HL-60 (cell line): ENCODE data around the gene UBE2D3.

Source experiments
- DNase-seq, 2 experiments: peaks; one replicate each; pipeline ENCODE4 v3.0.0-alpha.2; 2010 to 2020; ENCODE audit warnings: low read depth in 1 of 2, low spot score in 1 of 2
- H3K27ac ChIP-seq: fragments of 250-450 bp; sonication (Bioruptor Pico); replicated peaks from 2 replicates; pipeline ENCODE4 v1.5.1; 2020; ENCODE audit warnings: mild to moderate bottlenecking, moderate library complexity
- H3K27me3 ChIP-seq: fragments of 250-450 bp; sonication (Bioruptor Pico); 2 replicates; pipeline ENCODE4 v1.5.1; 2021; ENCODE audit warnings: mild to moderate bottlenecking, moderate library complexity; ENCODE audit not compliant: insufficient read depth, poor library complexity, severe bottlenecking
- H3K4me3 ChIP-seq: replicated peaks from 2 replicates; pipeline ENCODE4 v1.5.1; 2011; ENCODE audit warnings: mild to moderate bottlenecking, control low read depth, low read length; ENCODE audit not compliant: insufficient read depth
- GABPA ChIP-seq: IDR thresholded peaks from 2 replicates; pipeline ENCODE4 v1.6.1; 2012; ENCODE audit warnings: low read depth
- POLR2AphosphoS5 ChIP-seq: IDR thresholded peaks from 2 replicates; pipeline ENCODE4 v1.6.1; 2012; ENCODE audit warnings: low read depth
- SPI1 ChIP-seq: IDR thresholded peaks from 2 replicates; pipeline ENCODE4 v1.6.1; 2012; ENCODE audit warnings: low read depth, mild to moderate bottlenecking, borderline replicate concordance
- TF ChIP-seq, protein P1 (sequence below): IDR thresholded peaks from 2 replicates; pipeline ENCODE4 v1.6.1; 2012; ENCODE audit warnings: low read depth; ENCODE audit not compliant: insufficient replicate concordance
- TF ChIP-seq, protein P2 (sequence below): IDR thresholded peaks from one replicate; pipeline ENCODE4 v1.5.1; 2011; ENCODE audit warnings: low read length, control low read depth, inconsistent platforms; ENCODE audit not compliant: insufficient read depth

The UBE2D3 gene

DNA sequence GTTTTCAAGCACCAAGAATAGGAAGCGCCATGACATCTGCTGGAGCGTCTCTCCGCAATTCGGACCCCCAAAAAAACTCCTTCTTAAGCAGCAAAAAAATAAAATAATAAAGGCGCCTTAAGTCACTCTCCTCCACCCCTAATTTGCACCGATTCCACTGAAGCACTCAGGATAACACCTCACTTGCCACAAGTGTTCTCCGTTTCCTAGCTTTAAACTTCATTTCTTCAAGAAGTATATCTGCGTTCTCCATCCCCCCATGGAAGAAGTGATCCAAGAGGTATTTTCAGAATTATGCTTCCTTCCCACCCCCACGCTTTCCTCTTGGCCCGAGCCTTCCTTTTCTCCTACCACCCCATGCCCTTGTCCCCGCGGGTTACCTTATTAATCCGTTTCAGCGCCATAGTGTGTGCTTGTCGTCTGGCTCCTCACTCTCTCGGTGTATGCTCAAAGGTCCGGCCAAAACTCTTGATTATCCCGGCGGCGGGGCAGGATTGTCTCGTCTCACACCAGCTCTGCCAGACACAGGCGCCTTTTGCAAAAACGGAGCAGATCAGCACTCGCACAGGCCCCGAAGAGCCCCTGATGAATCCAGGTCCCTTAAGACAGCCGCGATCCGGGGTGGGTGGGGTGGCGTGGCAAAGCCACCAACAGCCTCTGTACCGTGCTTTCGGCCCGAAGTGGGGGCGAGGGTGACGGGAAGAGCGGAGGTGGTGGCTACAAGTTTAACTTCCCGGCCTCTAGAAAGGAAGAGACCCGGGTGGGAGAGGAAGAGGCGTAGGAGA, 1.1 kb downstream of the UBE2D3 start:
- peak overlapping the region; percentile 99 for H3K27ac ChIP-seq
- DNase-seq = no peak
- H3K4me3 ChIP-seq = peak overlapping the region; percentile 83
- no peaks in the 10 kb centered on the region for H3K27me3 ChIP-seq
- TF ChIP-seq, protein P1, sequence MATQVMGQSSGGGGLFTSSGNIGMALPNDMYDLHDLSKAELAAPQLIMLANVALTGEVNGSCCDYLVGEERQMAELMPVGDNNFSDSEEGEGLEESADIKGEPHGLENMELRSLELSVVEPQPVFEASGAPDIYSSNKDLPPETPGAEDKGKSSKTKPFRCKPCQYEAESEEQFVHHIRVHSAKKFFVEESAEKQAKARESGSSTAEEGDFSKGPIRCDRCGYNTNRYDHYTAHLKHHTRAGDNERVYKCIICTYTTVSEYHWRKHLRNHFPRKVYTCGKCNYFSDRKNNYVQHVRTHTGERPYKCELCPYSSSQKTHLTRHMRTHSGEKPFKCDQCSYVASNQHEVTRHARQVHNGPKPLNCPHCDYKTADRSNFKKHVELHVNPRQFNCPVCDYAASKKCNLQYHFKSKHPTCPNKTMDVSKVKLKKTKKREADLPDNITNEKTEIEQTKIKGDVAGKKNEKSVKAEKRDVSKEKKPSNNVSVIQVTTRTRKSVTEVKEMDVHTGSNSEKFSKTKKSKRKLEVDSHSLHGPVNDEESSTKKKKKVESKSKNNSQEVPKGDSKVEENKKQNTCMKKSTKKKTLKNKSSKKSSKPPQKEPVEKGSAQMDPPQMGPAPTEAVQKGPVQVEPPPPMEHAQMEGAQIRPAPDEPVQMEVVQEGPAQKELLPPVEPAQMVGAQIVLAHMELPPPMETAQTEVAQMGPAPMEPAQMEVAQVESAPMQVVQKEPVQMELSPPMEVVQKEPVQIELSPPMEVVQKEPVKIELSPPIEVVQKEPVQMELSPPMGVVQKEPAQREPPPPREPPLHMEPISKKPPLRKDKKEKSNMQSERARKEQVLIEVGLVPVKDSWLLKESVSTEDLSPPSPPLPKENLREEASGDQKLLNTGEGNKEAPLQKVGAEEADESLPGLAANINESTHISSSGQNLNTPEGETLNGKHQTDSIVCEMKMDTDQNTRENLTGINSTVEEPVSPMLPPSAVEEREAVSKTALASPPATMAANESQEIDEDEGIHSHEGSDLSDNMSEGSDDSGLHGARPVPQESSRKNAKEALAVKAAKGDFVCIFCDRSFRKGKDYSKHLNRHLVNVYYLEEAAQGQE = no peak
- TF ChIP-seq SPI1 (peak; percentile 44; the same call in 1 of the 2 replicates), POLR2AphosphoS5 (no peak), GABPA (peak; percentile 64)
- TF ChIP-seq, protein P2, sequence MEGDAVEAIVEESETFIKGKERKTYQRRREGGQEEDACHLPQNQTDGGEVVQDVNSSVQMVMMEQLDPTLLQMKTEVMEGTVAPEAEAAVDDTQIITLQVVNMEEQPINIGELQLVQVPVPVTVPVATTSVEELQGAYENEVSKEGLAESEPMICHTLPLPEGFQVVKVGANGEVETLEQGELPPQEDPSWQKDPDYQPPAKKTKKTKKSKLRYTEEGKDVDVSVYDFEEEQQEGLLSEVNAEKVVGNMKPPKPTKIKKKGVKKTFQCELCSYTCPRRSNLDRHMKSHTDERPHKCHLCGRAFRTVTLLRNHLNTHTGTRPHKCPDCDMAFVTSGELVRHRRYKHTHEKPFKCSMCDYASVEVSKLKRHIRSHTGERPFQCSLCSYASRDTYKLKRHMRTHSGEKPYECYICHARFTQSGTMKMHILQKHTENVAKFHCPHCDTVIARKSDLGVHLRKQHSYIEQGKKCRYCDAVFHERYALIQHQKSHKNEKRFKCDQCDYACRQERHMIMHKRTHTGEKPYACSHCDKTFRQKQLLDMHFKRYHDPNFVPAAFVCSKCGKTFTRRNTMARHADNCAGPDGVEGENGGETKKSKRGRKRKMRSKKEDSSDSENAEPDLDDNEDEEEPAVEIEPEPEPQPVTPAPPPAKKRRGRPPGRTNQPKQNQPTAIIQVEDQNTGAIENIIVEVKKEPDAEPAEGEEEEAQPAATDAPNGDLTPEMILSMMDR = no peak

DNA sequence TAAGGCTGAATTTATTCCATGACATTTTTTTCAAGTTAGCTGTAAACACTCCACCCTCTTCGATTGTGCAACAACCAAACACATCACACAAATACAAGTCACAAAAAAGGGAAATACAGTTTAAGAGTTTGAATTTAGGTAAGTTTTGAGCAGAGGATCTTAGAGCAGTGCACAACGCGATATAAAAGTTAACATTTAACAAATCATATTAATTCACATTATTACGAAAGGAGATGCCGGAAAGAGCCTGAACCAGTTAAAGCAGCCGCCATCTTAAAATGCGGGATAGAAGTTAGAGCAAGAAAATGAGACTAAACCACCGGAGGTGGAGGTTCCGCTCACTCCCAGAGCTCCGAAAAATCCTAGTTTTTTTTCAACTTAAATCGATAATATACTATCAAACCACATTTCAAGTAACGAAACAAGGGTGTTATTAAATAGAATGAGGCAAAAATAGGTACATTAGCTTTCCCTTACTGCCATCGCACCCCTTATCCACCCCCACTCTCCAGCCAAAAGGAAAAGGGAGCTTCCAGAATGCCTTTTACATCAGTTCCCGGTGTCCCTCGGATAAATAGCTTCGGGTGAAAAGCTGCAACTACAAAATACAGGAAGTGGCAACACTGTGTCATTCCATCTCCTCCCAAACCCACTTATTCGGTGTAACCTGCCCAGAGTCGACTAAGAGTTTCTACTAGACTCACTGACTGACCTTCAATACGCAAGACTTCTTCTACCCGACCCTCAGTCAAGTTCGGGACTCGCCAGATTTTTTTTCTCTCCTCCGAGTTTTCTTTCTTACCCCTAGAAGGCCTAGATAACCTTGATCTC, 1.9 kb downstream of the UBE2D3 start:
- Histone ChIP-seq H3K27ac (peak overlapping the region; percentile 99), H3K27me3 (no peaks in the 10 kb centered on the region), H3K4me3 (peak overlapping the region; percentile 83)
- TF ChIP-seq GABPA (peak; percentile 83), POLR2AphosphoS5 (no peak), SPI1 (peak; percentile 84)
- TF ChIP-seq, protein P1 = no peak
- TF ChIP-seq, protein P2 = no peak
- peak in 1 of 2 experiments; percentile 68 for DNase-seq

DNA sequence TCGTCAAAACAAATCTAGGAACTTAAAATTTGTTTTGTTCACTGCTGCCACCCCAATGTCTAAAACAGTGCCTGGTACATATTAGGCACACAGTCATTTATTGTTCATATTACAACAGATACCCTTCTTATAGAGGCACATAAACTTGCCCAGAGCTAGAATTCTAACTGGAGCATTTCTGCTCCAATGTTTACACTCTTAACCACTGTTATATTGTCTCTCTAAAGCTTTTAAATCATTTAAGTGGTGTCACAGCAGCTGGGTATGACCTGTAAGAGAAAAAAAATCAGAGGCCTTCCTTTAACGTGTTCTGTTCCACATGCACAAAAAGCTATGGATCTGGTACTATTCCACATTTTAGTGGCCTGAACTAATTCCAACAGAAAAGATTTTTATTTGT, 3.0 kb downstream of the UBE2D3 start:
- no peak for DNase-seq
- H3K27ac ChIP-seq = peak overlapping the region; percentile 99
- no peaks in the 10 kb centered on the region for H3K27me3 ChIP-seq
- H3K4me3 ChIP-seq = peak overlapping the region; percentile 83
- TF ChIP-seq SPI1 (no peak), GABPA (no peak), POLR2AphosphoS5 (no peak)
- TF ChIP-seq, protein P1 = no peak
- TF ChIP-seq, protein P2 = no peak
